ENCODE results near the gene RAC3. TPM values are rescaled to one million over a fixed set of nuclear protein-coding genes. Genes with fewer than 3 reads are reported as not detected.

Gene RAC3
- total RNA-seq, 1 donor from 2014 or later: 0.49 TPM

DNA sequence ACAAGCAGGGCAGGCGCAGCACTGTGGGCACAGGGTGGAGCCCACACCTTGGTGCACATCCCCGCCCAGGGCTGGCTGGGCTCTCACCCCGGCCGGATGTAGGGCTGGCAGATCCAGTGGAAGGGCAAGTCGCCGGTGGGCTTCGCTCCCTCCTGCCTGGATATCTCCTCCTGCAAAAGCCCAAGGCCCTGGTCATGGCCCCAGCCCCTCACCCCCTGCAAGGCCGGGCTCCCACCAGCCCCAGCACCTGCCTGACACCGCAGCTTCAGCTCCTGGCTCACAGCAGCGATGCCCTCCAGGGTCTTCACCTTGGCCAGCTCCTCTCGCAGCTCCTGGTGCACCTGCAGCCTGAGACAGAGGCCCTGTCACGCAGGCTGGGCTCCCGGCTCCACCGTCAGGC lies 29.1 kb downstream of the RAC3 start:
- H3K27ac Mint-ChIP-seq: no peak overlapping the region
- no peak for ATAC-seq (ENCODE audit: low read depth)
- no peak overlapping the region for H3K4me3 Mint-ChIP-seq
- no peaks in the 10 kb centered on the region for H3K27me3 Mint-ChIP-seq
- H3K4me1 Mint-ChIP-seq: peaks cover 10% of the 10 kb centered on the region
- intact Hi-C loops (cut with micrococcal nuclease): no loop called here
- no peak for DNase-seq
- TF ChIP-seq, protein P1, sequence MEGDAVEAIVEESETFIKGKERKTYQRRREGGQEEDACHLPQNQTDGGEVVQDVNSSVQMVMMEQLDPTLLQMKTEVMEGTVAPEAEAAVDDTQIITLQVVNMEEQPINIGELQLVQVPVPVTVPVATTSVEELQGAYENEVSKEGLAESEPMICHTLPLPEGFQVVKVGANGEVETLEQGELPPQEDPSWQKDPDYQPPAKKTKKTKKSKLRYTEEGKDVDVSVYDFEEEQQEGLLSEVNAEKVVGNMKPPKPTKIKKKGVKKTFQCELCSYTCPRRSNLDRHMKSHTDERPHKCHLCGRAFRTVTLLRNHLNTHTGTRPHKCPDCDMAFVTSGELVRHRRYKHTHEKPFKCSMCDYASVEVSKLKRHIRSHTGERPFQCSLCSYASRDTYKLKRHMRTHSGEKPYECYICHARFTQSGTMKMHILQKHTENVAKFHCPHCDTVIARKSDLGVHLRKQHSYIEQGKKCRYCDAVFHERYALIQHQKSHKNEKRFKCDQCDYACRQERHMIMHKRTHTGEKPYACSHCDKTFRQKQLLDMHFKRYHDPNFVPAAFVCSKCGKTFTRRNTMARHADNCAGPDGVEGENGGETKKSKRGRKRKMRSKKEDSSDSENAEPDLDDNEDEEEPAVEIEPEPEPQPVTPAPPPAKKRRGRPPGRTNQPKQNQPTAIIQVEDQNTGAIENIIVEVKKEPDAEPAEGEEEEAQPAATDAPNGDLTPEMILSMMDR (IDR thresholded peaks at IDR 0.05): no peak
- peaks cover 45% of the 10 kb centered on the region for H3K36me3 Mint-ChIP-seq (ENCODE audit: low read depth)
- no peaks in the 10 kb centered on the region for H3K9me3 Mint-ChIP-seq
- ChIA-PET CTCF (no interaction called here), POLR2A (no interaction called here)

DNA sequence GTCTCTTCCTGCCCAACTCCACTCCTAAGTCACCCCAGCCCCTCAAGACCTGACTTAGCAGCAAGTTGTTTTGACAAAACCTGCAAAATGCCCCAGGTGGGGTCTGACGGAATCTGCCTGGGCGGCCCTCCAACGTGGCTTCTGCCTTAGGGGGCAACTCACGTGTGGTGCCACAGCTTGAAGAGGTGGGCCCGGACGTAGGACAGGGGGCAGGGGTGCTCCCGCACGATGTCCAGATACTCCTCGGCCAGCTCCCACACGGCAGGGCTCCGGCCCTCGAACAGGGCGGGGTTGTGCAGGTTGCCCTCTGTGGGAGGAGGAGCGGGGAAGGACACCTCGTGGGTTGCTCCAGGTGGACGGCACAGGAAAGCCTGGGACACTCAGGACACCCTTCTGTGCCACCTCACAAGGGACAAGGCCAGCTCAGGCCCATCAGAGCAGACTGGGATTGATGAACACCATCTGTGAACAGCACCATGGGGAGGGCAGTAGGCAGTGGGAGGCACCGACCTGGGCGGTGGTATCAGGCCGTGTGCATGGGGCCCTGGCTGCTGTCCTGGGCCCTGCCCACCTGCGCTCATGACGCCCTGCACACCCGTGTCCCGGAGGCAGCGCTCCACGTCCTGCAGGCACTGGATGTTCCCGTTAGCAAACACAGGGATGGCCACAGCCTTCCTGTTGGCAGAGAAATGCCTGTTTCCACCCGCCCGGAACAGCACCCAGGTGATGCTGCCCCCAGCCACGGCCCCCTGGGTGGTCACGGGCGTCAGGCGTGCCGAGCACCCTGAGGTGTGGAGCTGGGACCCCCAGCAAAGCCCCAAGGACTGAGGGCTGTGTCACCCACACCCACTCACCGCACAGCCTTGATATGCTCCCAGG lies 29.8 kb downstream of the RAC3 start:
- Mint-ChIP-seq H3K27ac (no peak overlapping the region), H3K9me3 (no peaks in the 10 kb centered on the region), H3K36me3 (ENCODE audit: low read depth) (peaks cover 42% of the 10 kb centered on the region), H3K4me1 (peaks cover 13% of the 10 kb centered on the region), H3K4me3 (no peak overlapping the region), H3K27me3 (no peaks in the 10 kb centered on the region)
- intact Hi-C loops (cut with micrococcal nuclease): no loop called here
- ATAC-seq (ENCODE audit: low read depth) (no peak), DNase-seq (no peak)
- ChIA-PET POLR2A (no interaction called here), CTCF (no interaction called here)
- TF ChIP-seq, protein P1 (IDR thresholded peaks at IDR 0.05): no peak

- intact Hi-C loops (cut with micrococcal nuclease): no loop called here
- peaks cover 15% of the 10 kb centered on the region for H3K4me1 Mint-ChIP-seq
- CTCF ChIA-PET: no interaction called here
- TF ChIP-seq, protein P1 (IDR thresholded peaks at IDR 0.05): no peak
- H3K9me3 Mint-ChIP-seq: no peaks in the 10 kb centered on the region
- H3K36me3 Mint-ChIP-seq (ENCODE audit: low read depth): peaks cover 35% of the 10 kb centered on the region
- no peak overlapping the region for H3K27ac Mint-ChIP-seq
- ATAC-seq (ENCODE audit: low read depth) (no peak), DNase-seq (no peak)
- POLR2A ChIA-PET: no interaction called here
- H3K4me3 Mint-ChIP-seq: no peak overlapping the region
- no peaks in the 10 kb centered on the region for H3K27me3 Mint-ChIP-seq
Observed at GRCh38 chr17:82062076-82062983, 30.9 kb downstream of the RAC3 start.

DNA sequence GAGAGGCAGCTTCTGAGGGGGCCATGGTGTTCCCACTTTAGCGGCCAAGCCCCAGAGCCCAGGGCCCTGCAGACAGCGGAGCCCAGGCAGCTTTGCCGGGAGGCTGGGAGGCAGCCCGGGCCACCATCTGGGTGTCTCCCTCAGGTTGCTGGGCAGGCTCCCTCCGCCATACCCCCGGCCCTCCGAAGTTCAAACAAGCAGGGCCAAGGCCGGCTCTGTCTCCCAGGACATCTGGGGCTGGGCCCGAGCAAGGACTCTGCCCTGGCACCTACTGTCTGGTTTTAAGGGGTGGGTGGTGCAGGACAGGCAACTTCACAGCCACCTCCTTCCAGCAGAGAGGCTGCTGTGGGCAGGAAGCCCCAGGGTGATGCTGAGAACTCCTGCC lies 31.5 kb downstream of the RAC3 start:
- CTCF ChIA-PET: no interaction called here

More for the DNA sequence above, 31.5 kb downstream of the RAC3 start:
- no peaks in the 10 kb centered on the region for H3K27me3 Mint-ChIP-seq
- no peak for DNase-seq
- H3K9me3 Mint-ChIP-seq: no peaks in the 10 kb centered on the region
- intact Hi-C loops (cut with micrococcal nuclease): no loop called here
- POLR2A ChIA-PET: no interaction called here
- no peak overlapping the region for H3K4me3 Mint-ChIP-seq
- ATAC-seq (ENCODE audit: low read depth): no peak
- H3K36me3 Mint-ChIP-seq (ENCODE audit: low read depth): peaks cover 28% of the 10 kb centered on the region
- peaks cover 15% of the 10 kb centered on the region for H3K4me1 Mint-ChIP-seq
- H3K27ac Mint-ChIP-seq: no peak overlapping the region
- TF ChIP-seq, protein P1 (IDR thresholded peaks at IDR 0.05): no peak

Measured in activated B cell treated with CpG ODN at 0.5 μM for 24 hours (primary cell).